ENCODE measurements around the gene AP3B1. TPM values are rescaled to one million over a fixed set of nuclear protein-coding genes. Genes with fewer than 3 reads are reported as not detected.

The AP3B1 gene
- total and polyA plus RNA-seq, 4 experiments from 2014 or later = 18.2 to 36.9 (median 31.7) TPM

DNA sequence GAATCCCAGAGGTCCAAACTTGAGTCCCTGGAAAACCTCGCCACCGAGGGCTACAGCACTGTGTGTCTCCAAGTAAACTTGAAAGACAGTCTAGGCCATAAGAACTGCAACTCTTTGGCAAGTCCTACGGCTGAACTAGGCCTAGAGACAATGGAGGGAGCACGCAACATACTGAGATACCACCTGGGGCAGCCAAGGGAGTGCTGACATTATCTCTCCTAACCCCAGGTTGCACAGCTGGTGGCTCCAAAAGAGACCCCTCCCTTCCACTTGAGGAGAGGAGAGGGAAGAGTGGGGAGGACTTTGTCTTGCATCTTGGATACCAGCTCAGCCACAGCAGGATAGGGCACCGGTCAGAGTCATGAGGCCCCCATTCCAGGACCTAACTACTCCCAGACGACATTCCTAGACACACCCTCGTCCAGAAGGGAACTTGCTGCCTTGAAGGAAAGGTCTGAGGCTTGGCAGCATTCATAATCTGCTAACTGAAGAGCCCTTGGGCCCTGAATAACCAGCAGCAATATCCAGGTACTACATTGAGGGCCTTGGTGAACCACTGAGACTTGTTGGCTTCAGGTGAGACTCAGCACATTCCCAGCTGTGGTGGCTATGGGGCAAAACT lies 42.7 kb downstream of the AP3B1 start:
- no peak for DNase-seq
- H3K27ac ChIP-seq (ENCODE audit: low read depth, low read length) = no peak overlapping the region
- H3K9me3 ChIP-seq (ENCODE audit: control insufficient read depth in 1 of 2, low read length in 2 of 2) = no peaks in the 10 kb centered on the region
- peaks cover 2 to 11% (median 6%) of the 10 kb centered on the region in 8 donors for H3K9me3 Mint-ChIP-seq
- no peaks in the 10 kb centered on the region for H3K27me3 ChIP-seq (ENCODE audit: insufficient read depth, low read length)
- no peaks in the 10 kb centered on the region for H3K27me3 Mint-ChIP-seq
- no peaks in the 10 kb centered on the region for H3K4me1 ChIP-seq (ENCODE audit: insufficient read depth, low read length)
- peaks cover 38 to 60% of the 10 kb centered on the region in 2 donors for H3K36me3 Mint-ChIP-seq
- ChIA-PET POLR2A (ENCODE audit: partially characterized antibody) (no interaction called here), CTCF (ENCODE audit: partially characterized antibody) (no interaction called here)
- intact Hi-C loops (cut with micrococcal nuclease) = no loop called here
- peaks cover 13 to 28% (median 24%) of the 10 kb centered on the region in 4 donors for H3K4me1 Mint-ChIP-seq
- H3K27ac Mint-ChIP-seq = no peak overlapping the region
- H3K36me3 ChIP-seq (ENCODE audit: insufficient read depth, low read length) = no peaks in the 10 kb centered on the region
- H3K4me3 ChIP-seq (ENCODE audit: low read length in 2 of 2) = no peak overlapping the region
- H3K4me3 Mint-ChIP-seq = no peak overlapping the region

- H3K27ac ChIP-seq (ENCODE audit: low read depth, low read length) = no peak overlapping the region
- peaks cover 10 to 19% (median 15%) of the 10 kb centered on the region in 4 donors for H3K4me1 Mint-ChIP-seq
- intact Hi-C loops (cut with micrococcal nuclease) = no loop called here
- H3K9me3 ChIP-seq (ENCODE audit: control insufficient read depth in 1 of 2, low read length in 2 of 2) = no peaks in the 10 kb centered on the region
- no peaks in the 10 kb centered on the region for H3K9me3 Mint-ChIP-seq
- no peak overlapping the region for H3K4me3 Mint-ChIP-seq
- CTCF ChIA-PET (ENCODE audit: partially characterized antibody) = no interaction called here
- peaks cover 20 to 37% of the 10 kb centered on the region in 2 donors for H3K36me3 Mint-ChIP-seq
- H3K27ac Mint-ChIP-seq = no peak overlapping the region
- no peak overlapping the region for H3K4me3 ChIP-seq (ENCODE audit: low read length in 2 of 2)
- POLR2A ChIA-PET (ENCODE audit: partially characterized antibody) = no interaction called here
- no peaks in the 10 kb centered on the region for H3K27me3 Mint-ChIP-seq
- no peaks in the 10 kb centered on the region for H3K36me3 ChIP-seq (ENCODE audit: insufficient read depth, low read length)
- no peaks in the 10 kb centered on the region for H3K27me3 ChIP-seq (ENCODE audit: insufficient read depth, low read length)
- no peaks in the 10 kb centered on the region for H3K4me1 ChIP-seq (ENCODE audit: insufficient read depth, low read length)
- DNase-seq = no peak
Measured at GRCh38 chr5:78245136-78245535, 49.4 kb downstream of the AP3B1 start.

DNA sequence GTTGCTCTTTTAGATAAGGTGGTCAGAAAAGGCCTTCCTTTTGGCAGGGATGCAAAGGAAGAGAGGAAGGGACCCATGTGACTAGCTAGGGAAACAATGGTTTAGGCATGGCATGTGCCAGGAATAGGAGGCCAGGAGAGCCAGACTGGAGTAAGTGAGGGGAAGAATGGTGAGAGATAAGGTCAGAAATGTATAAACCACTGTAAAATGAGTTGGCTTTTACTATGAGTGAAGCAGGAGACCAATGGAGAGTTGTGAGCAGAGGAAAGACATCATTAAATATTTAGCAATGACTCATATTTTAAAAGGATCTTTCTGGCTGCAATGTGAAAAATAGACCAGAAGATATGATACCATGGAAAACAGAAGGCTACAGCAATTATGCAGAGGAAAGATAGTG lies 50.9 kb downstream of the AP3B1 start:
- POLR2A ChIA-PET (ENCODE audit: partially characterized antibody) = no interaction called here
- Mint-ChIP-seq H3K27me3 (no peaks in the 10 kb centered on the region), H3K4me3 (no peak overlapping the region), H3K36me3 (peaks cover 19 to 32% of the 10 kb centered on the region in 2 donors), H3K9me3 (no peaks in the 10 kb centered on the region), H3K27ac (peak overlapping the region in 1 of 7 donors; percentile 6), H3K4me1 (peaks cover 9 to 20% (median 13%) of the 10 kb centered on the region in 4 donors)
- CTCF ChIA-PET (ENCODE audit: partially characterized antibody) = no interaction called here
- no peaks in the 10 kb centered on the region for H3K9me3 ChIP-seq (ENCODE audit: control insufficient read depth in 1 of 2, low read length in 2 of 2)
- no peak for DNase-seq
- intact Hi-C loops (cut with micrococcal nuclease) = no loop called here
- H3K27ac ChIP-seq (ENCODE audit: low read depth, low read length) = no peak overlapping the region
- no peak overlapping the region for H3K4me3 ChIP-seq (ENCODE audit: low read length in 2 of 2)
- H3K36me3 ChIP-seq (ENCODE audit: insufficient read depth, low read length) = no peaks in the 10 kb centered on the region
- H3K27me3 ChIP-seq (ENCODE audit: insufficient read depth, low read length) = no peaks in the 10 kb centered on the region
- no peaks in the 10 kb centered on the region for H3K4me1 ChIP-seq (ENCODE audit: insufficient read depth, low read length)

DNA sequence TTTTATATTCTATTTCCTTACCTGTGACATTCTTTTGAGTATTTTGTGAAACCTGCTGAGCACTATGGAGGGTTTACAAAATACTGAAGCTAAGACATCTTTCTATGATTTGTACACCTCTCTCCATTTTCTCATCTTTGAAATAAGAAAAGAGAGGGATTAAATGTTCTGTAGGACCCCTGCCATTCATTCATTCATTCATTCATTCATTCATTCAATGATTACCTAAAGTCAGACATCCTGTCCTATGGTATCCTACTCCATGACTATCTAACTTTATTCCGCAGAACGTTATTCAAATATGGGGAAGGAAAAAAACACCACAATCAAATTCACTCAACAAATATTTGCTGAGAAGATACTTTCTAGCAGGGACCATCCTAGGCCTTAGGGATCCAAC lies 51.4 kb downstream of the AP3B1 start:
- Mint-ChIP-seq H3K36me3 (peaks cover 20 to 32% of the 10 kb centered on the region in 2 donors), H3K9me3 (no peaks in the 10 kb centered on the region), H3K27ac (no peak overlapping the region), H3K4me3 (no peak overlapping the region), H3K27me3 (no peaks in the 10 kb centered on the region), H3K4me1 (peaks cover 8 to 18% (median 13%) of the 10 kb centered on the region in 4 donors)
- no peak overlapping the region for H3K27ac ChIP-seq (ENCODE audit: low read depth, low read length)
- CTCF ChIA-PET (ENCODE audit: partially characterized antibody) = no interaction called here
- intact Hi-C loops (cut with micrococcal nuclease) = no loop called here
- POLR2A ChIA-PET (ENCODE audit: partially characterized antibody) = no interaction called here
- no peaks in the 10 kb centered on the region for H3K4me1 ChIP-seq (ENCODE audit: insufficient read depth, low read length)
- no peaks in the 10 kb centered on the region for H3K36me3 ChIP-seq (ENCODE audit: insufficient read depth, low read length)
- H3K4me3 ChIP-seq (ENCODE audit: low read length in 2 of 2) = no peak overlapping the region
- H3K9me3 ChIP-seq (ENCODE audit: control insufficient read depth in 1 of 2, low read length in 2 of 2) = no peaks in the 10 kb centered on the region
- H3K27me3 ChIP-seq (ENCODE audit: insufficient read depth, low read length) = no peaks in the 10 kb centered on the region
- no peak for DNase-seq

- H3K36me3 Mint-ChIP-seq = peaks cover 20 to 32% of the 10 kb centered on the region in 2 donors
- no peak overlapping the region for H3K4me3 Mint-ChIP-seq
- no peaks in the 10 kb centered on the region for H3K27me3 Mint-ChIP-seq
- H3K36me3 ChIP-seq (ENCODE audit: insufficient read depth, low read length) = no peaks in the 10 kb centered on the region
- no peak for DNase-seq
- no peaks in the 10 kb centered on the region for H3K4me1 ChIP-seq (ENCODE audit: insufficient read depth, low read length)
- H3K4me1 Mint-ChIP-seq = peaks cover 8 to 18% (median 13%) of the 10 kb centered on the region in 4 donors
- no peaks in the 10 kb centered on the region for H3K9me3 ChIP-seq (ENCODE audit: control insufficient read depth in 1 of 2, low read length in 2 of 2)
- intact Hi-C loops (cut with micrococcal nuclease) = no loop called here
- ChIA-PET POLR2A (ENCODE audit: partially characterized antibody) (no interaction called here), CTCF (ENCODE audit: partially characterized antibody) (no interaction called here)
- H3K27me3 ChIP-seq (ENCODE audit: insufficient read depth, low read length) = no peaks in the 10 kb centered on the region
- H3K27ac ChIP-seq (ENCODE audit: low read depth, low read length) = no peak overlapping the region
- peak overlapping the region in 3 of 7 donors; percentile 3 to 70 (median 23) for H3K27ac Mint-ChIP-seq
- H3K4me3 ChIP-seq (ENCODE audit: low read length in 2 of 2) = no peak overlapping the region
- H3K9me3 Mint-ChIP-seq = no peaks in the 10 kb centered on the region
Measured at GRCh38 chr5:78242001-78242400, 52.5 kb downstream of the AP3B1 start.

DNA sequence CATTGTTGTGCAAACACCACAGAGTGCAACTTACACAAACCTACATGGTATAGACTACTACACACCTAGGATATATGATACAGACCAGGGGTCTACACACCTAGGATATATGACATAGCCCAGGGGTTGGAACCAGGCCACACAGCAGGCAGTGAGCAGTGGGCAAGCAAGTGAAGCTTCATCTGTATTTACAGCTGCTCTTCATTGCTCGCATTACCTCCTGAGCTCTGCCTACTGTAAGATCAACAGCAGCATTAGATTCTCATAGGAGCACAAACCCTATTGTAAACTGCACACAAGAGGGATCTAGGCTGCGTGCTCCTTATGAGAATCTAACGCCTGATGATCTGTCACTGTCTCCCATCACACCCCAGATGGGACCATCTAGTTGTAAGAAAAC lies 56.6 kb downstream of the AP3B1 start:
- ChIA-PET POLR2A (ENCODE audit: partially characterized antibody) (no interaction called here), CTCF (ENCODE audit: partially characterized antibody) (no interaction called here)
- H3K9me3 ChIP-seq (ENCODE audit: control insufficient read depth in 1 of 2, low read length in 2 of 2) = no peaks in the 10 kb centered on the region
- H3K4me1 ChIP-seq (ENCODE audit: insufficient read depth, low read length) = no peaks in the 10 kb centered on the region
- H3K4me3 ChIP-seq (ENCODE audit: low read length in 2 of 2) = no peak overlapping the region
- H3K4me3 Mint-ChIP-seq = no peak overlapping the region
- no peak overlapping the region for H3K27ac ChIP-seq (ENCODE audit: low read depth, low read length)
- peaks cover 8 to 26% (median 12%) of the 10 kb centered on the region in 4 donors for H3K4me1 Mint-ChIP-seq
- no peak overlapping the region for H3K27ac Mint-ChIP-seq
- no peak for DNase-seq
- intact Hi-C loops (cut with micrococcal nuclease) = no loop called here
- no peaks in the 10 kb centered on the region for H3K27me3 ChIP-seq (ENCODE audit: insufficient read depth, low read length)
- H3K27me3 Mint-ChIP-seq = no peaks in the 10 kb centered on the region
- H3K36me3 Mint-ChIP-seq = peaks cover 17 to 23% of the 10 kb centered on the region in 2 donors
- no peaks in the 10 kb centered on the region for H3K36me3 ChIP-seq (ENCODE audit: insufficient read depth, low read length)
- no peaks in the 10 kb centered on the region for H3K9me3 Mint-ChIP-seq

DNA sequence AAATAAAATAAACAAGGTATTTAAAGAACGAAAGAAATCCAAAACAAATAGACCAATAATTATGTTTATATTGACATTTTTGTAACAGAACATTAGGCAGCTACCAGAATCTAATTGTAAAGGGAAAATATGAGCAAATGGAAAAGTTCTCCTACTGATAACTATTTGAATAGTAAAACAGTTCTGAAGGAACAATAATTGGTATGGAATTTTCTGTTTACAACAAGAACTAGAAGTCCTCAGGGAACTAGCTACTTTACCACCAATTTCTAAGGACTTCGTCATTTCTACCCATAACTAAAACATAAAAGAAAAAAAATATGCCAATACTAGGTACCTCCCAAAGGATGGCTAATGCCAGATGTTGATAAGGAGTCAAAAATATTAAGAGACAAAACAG lies 58.5 kb downstream of the AP3B1 start:
- Histone ChIP-seq H3K27ac (ENCODE audit: low read depth, low read length) (no peak overlapping the region), H3K4me1 (ENCODE audit: insufficient read depth, low read length) (no peaks in the 10 kb centered on the region), H3K9me3 (ENCODE audit: control insufficient read depth in 1 of 2, low read length in 2 of 2) (no peaks in the 10 kb centered on the region), H3K36me3 (ENCODE audit: insufficient read depth, low read length) (no peaks in the 10 kb centered on the region), H3K4me3 (ENCODE audit: low read length in 2 of 2) (no peak overlapping the region), H3K27me3 (ENCODE audit: insufficient read depth, low read length) (no peaks in the 10 kb centered on the region)
- Mint-ChIP-seq H3K27me3 (no peaks in the 10 kb centered on the region), H3K9me3 (no peaks in the 10 kb centered on the region), H3K4me1 (peaks cover 8 to 20% (median 12%) of the 10 kb centered on the region in 4 donors), H3K4me3 (no peak overlapping the region), H3K27ac (no peak overlapping the region), H3K36me3 (peaks cover 12 to 22% of the 10 kb centered on the region in 2 donors)
- DNase-seq = no peak
- ChIA-PET CTCF (ENCODE audit: partially characterized antibody) (interaction anchor here (1.7 kb wide), 1 partner anchor 8 kb away, joined by 4 read pairs; no protein-coding TSS in a partner anchor), POLR2A (ENCODE audit: partially characterized antibody) (no interaction called here)
- intact Hi-C loops (cut with micrococcal nuclease) = no loop called here
